Measurements from ENCODE around the gene BEND7. TPM values are rescaled to one million over a fixed set of nuclear protein-coding genes. Genes with fewer than 3 reads are reported as not detected.

The BEND7 gene
- total and polyA plus RNA-seq, 4 donors: 4.9 to 27.6 (median 10.4) TPM

DNA sequence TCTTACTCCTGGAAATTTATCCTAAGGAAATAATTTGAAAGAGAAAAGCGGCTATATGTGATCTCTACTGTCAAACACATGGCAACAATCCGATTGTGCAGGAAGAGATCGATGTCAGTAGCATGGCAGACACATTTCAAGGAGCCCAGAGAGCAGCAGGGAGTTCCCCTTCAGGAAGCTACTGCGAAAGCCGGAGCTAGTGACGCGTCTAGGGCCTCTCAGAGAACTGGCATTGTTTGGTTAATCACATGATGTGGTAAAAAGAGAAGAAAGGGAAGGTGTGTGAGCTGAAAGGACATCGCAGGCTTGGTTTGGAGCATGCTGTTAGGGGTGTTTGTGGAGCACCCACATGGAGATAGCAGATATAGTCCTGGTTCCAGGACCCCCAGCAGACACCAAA, 74.9 kb downstream of the BEND7 start:
- Histone ChIP-seq H3K9ac (ENCODE audit: insufficient read depth in 1 of 2, low read length in 2 of 2) (no peak overlapping the region), H3K27ac (ENCODE audit: low read depth in 1 of 2, low read length in 1 of 2) (no peak overlapping the region), H3K9me3 (ENCODE audit: control insufficient read depth in 4 of 4, insufficient read depth in 3 of 4, low read length in 3 of 4) (no peaks in the 10 kb centered on the region), H3K4me3 (no peak overlapping the region), H3K27me3 (ENCODE audit: control insufficient read depth in 3 of 3, insufficient read depth in 3 of 3, low read length in 2 of 3) (no peaks in the 10 kb centered on the region), H3K4me1 (ENCODE audit: control insufficient read depth in 5 of 5, insufficient read depth in 5 of 5, low read length in 5 of 5) (no peaks in the 10 kb centered on the region), H3K36me3 (ENCODE audit: control insufficient read depth in 4 of 4, insufficient read depth in 4 of 4, low read length in 4 of 4) (no peaks in the 10 kb centered on the region)
- WGBS, 2 donors: 29 to 38% methylated on average over 8 of the region's 8 CpGs
- no peak for TF ChIP-seq CTCF (IDR thresholded peaks at IDR 0.05; ENCODE audit: control extremely low read depth, extremely low read depth)
- ATAC-seq (ENCODE audit: insufficient read depth, low FRiP score) (no peak), DNase-seq (no peak)

DNA sequence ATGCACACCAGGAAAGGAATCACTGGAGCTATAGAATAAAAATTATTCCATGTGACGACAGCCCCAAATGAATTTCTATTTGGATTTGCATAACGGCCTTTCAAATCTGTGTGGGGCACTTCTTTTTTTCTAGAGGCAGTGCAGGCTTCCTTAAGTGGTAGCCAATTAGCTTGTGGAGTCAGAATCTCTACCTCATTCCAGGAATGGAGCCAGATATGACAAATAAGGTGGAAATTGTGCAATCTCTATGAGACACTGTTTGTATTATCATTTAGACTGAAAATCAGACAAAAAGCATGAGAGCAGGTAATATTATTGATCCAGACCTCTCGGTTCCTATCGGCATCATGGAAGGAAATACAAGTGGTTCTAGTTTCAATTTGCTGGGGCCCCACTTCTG, 78.7 kb downstream of the BEND7 start:
- DNase-seq (no peak), ATAC-seq (ENCODE audit: insufficient read depth, low FRiP score) (no peak)
- Histone ChIP-seq H3K4me1 (ENCODE audit: control insufficient read depth in 5 of 5, insufficient read depth in 5 of 5, low read length in 5 of 5) (no peaks in the 10 kb centered on the region), H3K4me3 (no peak overlapping the region), H3K27ac (ENCODE audit: low read depth in 1 of 2, low read length in 1 of 2) (no peak overlapping the region), H3K27me3 (ENCODE audit: control insufficient read depth in 3 of 3, insufficient read depth in 3 of 3, low read length in 2 of 3) (no peaks in the 10 kb centered on the region), H3K36me3 (ENCODE audit: control insufficient read depth in 4 of 4, insufficient read depth in 4 of 4, low read length in 4 of 4) (peaks cover 0 to 19% (median 4%) of the 10 kb centered on the region in 4 donors), H3K9me3 (ENCODE audit: control insufficient read depth in 4 of 4, insufficient read depth in 3 of 4, low read length in 3 of 4) (no peaks in the 10 kb centered on the region), H3K9ac (ENCODE audit: insufficient read depth in 1 of 2, low read length in 2 of 2) (no peak overlapping the region)
- no peak for TF ChIP-seq CTCF (IDR thresholded peaks at IDR 0.05; ENCODE audit: control extremely low read depth, extremely low read depth)
- 67 to 71% methylated on average over 4 of the region's 4 CpGs for WGBS, 2 donors

GRCh38 chr10:13449296-13449695, 79.5 kb downstream of the BEND7 start:
- no peak for TF ChIP-seq CTCF (IDR thresholded peaks at IDR 0.05; ENCODE audit: control extremely low read depth, extremely low read depth)
- 82 to 88% methylated on average over 7 of the region's 7 CpGs for WGBS, 2 donors
- ATAC-seq (ENCODE audit: insufficient read depth, low FRiP score) (no peak), DNase-seq (no peak)
- no peaks in the 10 kb centered on the region for H3K4me1 ChIP-seq (ENCODE audit: control insufficient read depth in 5 of 5, insufficient read depth in 5 of 5, low read length in 5 of 5)
- H3K36me3 ChIP-seq (ENCODE audit: control insufficient read depth in 4 of 4, insufficient read depth in 4 of 4, low read length in 4 of 4): peaks cover 0 to 19% (median 4%) of the 10 kb centered on the region in 4 donors
- H3K9ac ChIP-seq (ENCODE audit: insufficient read depth in 1 of 2, low read length in 2 of 2): no peak overlapping the region
- H3K4me3 ChIP-seq: no peak overlapping the region
- H3K27ac ChIP-seq (ENCODE audit: low read depth in 1 of 2, low read length in 1 of 2): no peak overlapping the region
- no peaks in the 10 kb centered on the region for H3K27me3 ChIP-seq (ENCODE audit: control insufficient read depth in 3 of 3, insufficient read depth in 3 of 3, low read length in 2 of 3)
- no peaks in the 10 kb centered on the region for H3K9me3 ChIP-seq (ENCODE audit: control insufficient read depth in 4 of 4, insufficient read depth in 3 of 4, low read length in 3 of 4)

DNA sequence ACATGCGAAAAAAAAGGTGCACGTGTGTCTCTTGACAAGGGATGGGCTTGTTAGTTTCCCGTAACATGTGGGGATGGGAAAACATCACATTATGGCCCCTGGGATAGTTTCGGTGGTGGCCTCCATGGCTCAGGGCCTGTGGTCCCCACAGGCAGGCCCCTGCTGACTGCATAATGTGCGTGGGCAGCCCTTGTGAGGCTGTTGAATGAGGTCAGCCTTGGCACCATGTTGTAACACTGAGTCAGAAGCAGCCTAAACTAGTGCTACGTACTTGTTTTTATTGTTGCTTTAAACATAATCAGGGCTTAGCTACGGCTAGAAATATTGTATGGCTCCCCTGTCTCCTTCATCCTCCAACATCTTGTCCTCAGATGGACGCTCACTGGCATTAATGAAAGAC, 80.6 kb downstream of the BEND7 start:
- Histone ChIP-seq H3K27me3 (ENCODE audit: control insufficient read depth in 3 of 3, insufficient read depth in 3 of 3, low read length in 2 of 3) (peaks cover 0 to 3% (median 0%) of the 10 kb centered on the region in 3 donors), H3K4me1 (ENCODE audit: control insufficient read depth in 5 of 5, insufficient read depth in 5 of 5, low read length in 5 of 5) (no peaks in the 10 kb centered on the region), H3K27ac (ENCODE audit: low read depth in 1 of 2, low read length in 1 of 2) (no peak overlapping the region), H3K9ac (ENCODE audit: insufficient read depth in 1 of 2, low read length in 2 of 2) (no peak overlapping the region), H3K9me3 (ENCODE audit: control insufficient read depth in 4 of 4, insufficient read depth in 3 of 4, low read length in 3 of 4) (no peaks in the 10 kb centered on the region), H3K36me3 (ENCODE audit: control insufficient read depth in 4 of 4, insufficient read depth in 4 of 4, low read length in 4 of 4) (peaks cover 0 to 20% (median 4%) of the 10 kb centered on the region in 4 donors), H3K4me3 (no peak overlapping the region)
- 93 to 95% methylated on average over 8 of the region's 8 CpGs for WGBS, 2 donors
- DNase-seq (no peak), ATAC-seq (ENCODE audit: insufficient read depth, low FRiP score) (no peak)
- no peak for TF ChIP-seq CTCF (IDR thresholded peaks at IDR 0.05; ENCODE audit: control extremely low read depth, extremely low read depth)

Measured in lung (tissue), 12 donors.